ENCODE measurements around the gene NLK.
"Not testable (repeated sequence)": the region's sequence is repeated elsewhere in the genome, so short reads cannot be mapped to it uniquely, and the experiment has no call there.

NLK gene

DNA sequence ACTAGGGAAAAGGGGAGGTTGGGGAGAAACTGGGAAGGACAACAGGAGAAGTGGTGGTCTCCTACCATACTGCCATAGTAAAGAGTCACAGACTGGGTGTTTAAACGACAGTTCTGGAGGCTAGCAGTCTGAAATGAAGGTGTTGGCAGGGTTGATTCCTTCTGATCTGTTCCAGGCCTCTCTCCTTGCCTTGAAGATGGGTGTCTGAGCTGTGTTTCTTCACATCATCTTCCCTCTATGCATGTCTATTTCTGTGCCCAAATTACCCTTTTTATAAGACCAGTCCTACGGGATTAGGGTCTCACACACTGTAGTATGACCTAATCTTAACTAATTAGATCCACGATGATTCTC lies 196.8 kb downstream of the NLK start:
- TF ChIP-seq EZH2 (IDR thresholded peaks at IDR 0.05; ENCODE audit: borderline replicate concordance, low read depth, low read length, severe bottlenecking), result no peak
- TF ChIP-seq, protein P1, sequence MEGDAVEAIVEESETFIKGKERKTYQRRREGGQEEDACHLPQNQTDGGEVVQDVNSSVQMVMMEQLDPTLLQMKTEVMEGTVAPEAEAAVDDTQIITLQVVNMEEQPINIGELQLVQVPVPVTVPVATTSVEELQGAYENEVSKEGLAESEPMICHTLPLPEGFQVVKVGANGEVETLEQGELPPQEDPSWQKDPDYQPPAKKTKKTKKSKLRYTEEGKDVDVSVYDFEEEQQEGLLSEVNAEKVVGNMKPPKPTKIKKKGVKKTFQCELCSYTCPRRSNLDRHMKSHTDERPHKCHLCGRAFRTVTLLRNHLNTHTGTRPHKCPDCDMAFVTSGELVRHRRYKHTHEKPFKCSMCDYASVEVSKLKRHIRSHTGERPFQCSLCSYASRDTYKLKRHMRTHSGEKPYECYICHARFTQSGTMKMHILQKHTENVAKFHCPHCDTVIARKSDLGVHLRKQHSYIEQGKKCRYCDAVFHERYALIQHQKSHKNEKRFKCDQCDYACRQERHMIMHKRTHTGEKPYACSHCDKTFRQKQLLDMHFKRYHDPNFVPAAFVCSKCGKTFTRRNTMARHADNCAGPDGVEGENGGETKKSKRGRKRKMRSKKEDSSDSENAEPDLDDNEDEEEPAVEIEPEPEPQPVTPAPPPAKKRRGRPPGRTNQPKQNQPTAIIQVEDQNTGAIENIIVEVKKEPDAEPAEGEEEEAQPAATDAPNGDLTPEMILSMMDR (IDR thresholded peaks at IDR 0.05; ENCODE audit: borderline replicate concordance, extremely low read depth, low read length, poor library complexity, severe bottlenecking), result no peak
- no peak overlapping the region for H3K4me3 ChIP-seq (ENCODE audit: low read depth in 1 of 2, low read length in 2 of 2)
- H3K4me2 ChIP-seq (ENCODE audit: insufficient read depth, low read length), result no peak overlapping the region
- ATAC-seq (ENCODE audit: insufficient read depth, low read depth) (no peak), DNase-seq (no peak)
- H4K20me1 ChIP-seq (ENCODE audit: insufficient read depth, low read length), result no peaks in the 10 kb centered on the region
- H3K27me3 ChIP-seq (ENCODE audit: insufficient read depth, low read length, poor library complexity), result peaks cover 9% of the 10 kb centered on the region
- no peak overlapping the region for H2AFZ ChIP-seq (ENCODE audit: low read depth, low read length)
- H3K27ac ChIP-seq (ENCODE audit: low read length), result no peak overlapping the region
- no peaks in the 10 kb centered on the region for H3K4me1 ChIP-seq (ENCODE audit: insufficient read depth, low read length)
- H3K36me3 ChIP-seq (ENCODE audit: insufficient read depth, low read length), result no peaks in the 10 kb centered on the region
- H3K9ac ChIP-seq (ENCODE audit: low read depth, low read length), result no peak overlapping the region
- H3K9me3 ChIP-seq (ENCODE audit: insufficient read depth, low read length, severe bottlenecking), result no peaks in the 10 kb centered on the region
- no peaks in the 10 kb centered on the region for H3K79me2 ChIP-seq (ENCODE audit: insufficient read depth, low read length)

DNA sequence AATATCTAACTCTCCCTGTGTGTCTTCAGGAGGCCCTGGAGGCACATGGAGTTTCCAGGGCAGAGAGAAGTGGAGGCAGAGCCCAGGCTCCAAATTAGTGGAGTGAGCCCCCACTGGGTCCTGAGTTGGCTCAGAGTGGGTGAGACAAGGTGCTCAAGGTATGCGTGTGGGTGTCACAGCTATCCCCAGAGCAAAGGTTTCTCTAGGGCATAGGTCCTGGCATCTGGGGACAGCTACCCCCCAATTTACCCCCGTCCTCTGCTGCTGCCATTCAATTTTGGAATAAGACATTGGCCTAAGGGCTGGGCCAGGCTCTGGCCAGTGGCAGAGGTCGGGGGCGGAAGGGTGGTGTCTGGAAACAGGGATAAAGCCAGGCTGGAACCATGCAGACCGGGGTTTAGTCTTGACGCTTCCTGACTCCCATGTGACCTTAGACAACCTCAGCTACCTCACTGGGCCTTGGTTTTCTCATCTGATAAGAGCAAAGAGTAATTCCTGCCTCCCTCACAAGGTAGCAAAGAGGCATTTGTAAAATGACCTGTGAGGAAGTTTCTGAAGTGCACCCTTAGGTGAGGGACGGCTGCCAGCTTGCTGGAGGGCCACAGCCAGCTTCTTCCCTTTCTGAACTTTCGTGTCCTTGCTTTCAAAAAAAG lies 198.3 kb downstream of the NLK start:
- Histone ChIP-seq H3K9me3 (ENCODE audit: insufficient read depth, low read length, severe bottlenecking) (no peaks in the 10 kb centered on the region), H4K20me1 (ENCODE audit: insufficient read depth, low read length) (no peaks in the 10 kb centered on the region), H3K36me3 (ENCODE audit: insufficient read depth, low read length) (no peaks in the 10 kb centered on the region), H2AFZ (ENCODE audit: low read depth, low read length) (no peak overlapping the region), H3K4me1 (ENCODE audit: insufficient read depth, low read length) (no peaks in the 10 kb centered on the region), H3K27ac (ENCODE audit: low read length) (no peak overlapping the region), H3K9ac (ENCODE audit: low read depth, low read length) (no peak overlapping the region), H3K4me2 (ENCODE audit: insufficient read depth, low read length) (no peak overlapping the region), H3K4me3 (ENCODE audit: low read depth in 1 of 2, low read length in 2 of 2) (no peak overlapping the region), H3K27me3 (ENCODE audit: insufficient read depth, low read length, poor library complexity) (peaks cover 13% of the 10 kb centered on the region), H3K79me2 (ENCODE audit: insufficient read depth, low read length) (no peaks in the 10 kb centered on the region)
- ATAC-seq (ENCODE audit: insufficient read depth, low read depth), result no peak
- DNase-seq, result no peak
- TF ChIP-seq EZH2 (IDR thresholded peaks at IDR 0.05; ENCODE audit: borderline replicate concordance, low read depth, low read length, severe bottlenecking), result no peak
- TF ChIP-seq, protein P1 (IDR thresholded peaks at IDR 0.05; ENCODE audit: borderline replicate concordance, extremely low read depth, low read length, poor library complexity, severe bottlenecking), result no peak

DNA sequence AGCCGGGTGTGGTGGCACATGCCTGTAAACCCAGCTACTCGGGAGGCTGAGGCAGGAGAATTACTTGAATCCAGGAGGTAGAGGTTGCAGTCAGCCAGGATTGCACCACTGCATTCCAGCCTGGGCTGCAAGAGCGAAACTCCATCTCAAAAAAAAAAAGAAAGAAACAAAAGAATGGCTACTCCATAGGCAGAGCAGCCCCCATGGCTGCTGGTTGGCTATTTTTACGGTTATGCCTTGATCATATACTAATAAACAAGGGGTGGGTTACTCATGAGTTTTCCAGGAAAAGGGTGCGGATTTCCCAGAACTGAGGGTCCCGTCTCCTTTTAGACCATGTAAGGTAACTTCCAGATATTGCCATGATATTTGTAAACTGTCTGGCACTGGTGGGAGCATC lies 200.3 kb downstream of the NLK start:
- Histone ChIP-seq H3K9me3 (ENCODE audit: insufficient read depth, low read length, severe bottlenecking) (no peaks in the 10 kb centered on the region), H3K36me3 (ENCODE audit: insufficient read depth, low read length) (no peaks in the 10 kb centered on the region), H3K27ac (ENCODE audit: low read length) (no peak overlapping the region), H3K27me3 (ENCODE audit: insufficient read depth, low read length, poor library complexity) (peaks cover 17% of the 10 kb centered on the region), H3K4me2 (ENCODE audit: insufficient read depth, low read length) (no peak overlapping the region), H3K4me1 (ENCODE audit: insufficient read depth, low read length) (no peaks in the 10 kb centered on the region), H3K4me3 (ENCODE audit: low read depth in 1 of 2, low read length in 2 of 2) (no peak overlapping the region), H3K79me2 (ENCODE audit: insufficient read depth, low read length) (no peaks in the 10 kb centered on the region), H2AFZ (ENCODE audit: low read depth, low read length) (no peak overlapping the region), H4K20me1 (ENCODE audit: insufficient read depth, low read length) (no peaks in the 10 kb centered on the region), H3K9ac (ENCODE audit: low read depth, low read length) (no peak overlapping the region)
- DNase-seq (no peak), ATAC-seq (ENCODE audit: insufficient read depth, low read depth) (no peak)
- TF ChIP-seq EZH2 (IDR thresholded peaks at IDR 0.05; ENCODE audit: borderline replicate concordance, low read depth, low read length, severe bottlenecking), result no peak
- TF ChIP-seq, protein P1 (IDR thresholded peaks at IDR 0.05; ENCODE audit: borderline replicate concordance, extremely low read depth, low read length, poor library complexity, severe bottlenecking), result no peak

DNA sequence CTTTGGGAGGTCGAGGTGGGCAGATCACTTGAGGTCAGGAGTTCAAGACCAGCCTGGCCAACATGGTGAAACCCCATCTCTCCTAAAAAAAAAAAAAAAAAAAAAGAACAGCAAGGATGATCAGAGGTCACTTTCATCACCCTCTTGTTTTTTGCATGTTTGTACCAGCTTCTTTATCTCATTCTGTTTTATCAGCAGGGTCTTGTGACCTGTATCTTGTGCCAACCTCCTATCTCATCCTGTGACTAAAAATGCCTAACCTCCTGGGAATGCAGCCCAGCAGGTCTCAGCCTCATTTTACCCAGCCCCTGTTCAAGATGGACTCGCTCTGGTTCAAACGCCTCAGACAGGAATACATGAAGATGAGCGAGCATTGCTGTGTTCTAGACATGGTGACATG lies 200.8 kb downstream of the NLK start:
- DNase-seq; ATAC-seq (ENCODE audit: insufficient read depth, low read depth); H3K4me2 ChIP-seq (ENCODE audit: insufficient read depth, low read length); H3K9me3 ChIP-seq (ENCODE audit: insufficient read depth, low read length, severe bottlenecking); H3K4me3 ChIP-seq (ENCODE audit: low read depth in 1 of 2, low read length in 2 of 2); H3K36me3 ChIP-seq (ENCODE audit: insufficient read depth, low read length); H2AFZ ChIP-seq (ENCODE audit: low read depth, low read length); H3K27ac ChIP-seq (ENCODE audit: low read length); H3K4me1 ChIP-seq (ENCODE audit: insufficient read depth, low read length); H3K9ac ChIP-seq (ENCODE audit: low read depth, low read length); H3K79me2 ChIP-seq (ENCODE audit: insufficient read depth, low read length); H4K20me1 ChIP-seq (ENCODE audit: insufficient read depth, low read length): not testable (repeated sequence)
- peaks cover 17% of the 10 kb centered on the region for H3K27me3 ChIP-seq (ENCODE audit: insufficient read depth, low read length, poor library complexity)
